ENCODE measurements around the gene FMO1. TPM values are rescaled to one million over a fixed set of nuclear protein-coding genes. Genes with fewer than 3 reads are reported as not detected.
A peak's percentile ranks its signal among the peaks of the same experiment; 100 is the strongest.

FMO1 gene
- total RNA-seq, 4 donors from 2014 or later = 0.77 to 14.1 (median 2.7) TPM

DNA sequence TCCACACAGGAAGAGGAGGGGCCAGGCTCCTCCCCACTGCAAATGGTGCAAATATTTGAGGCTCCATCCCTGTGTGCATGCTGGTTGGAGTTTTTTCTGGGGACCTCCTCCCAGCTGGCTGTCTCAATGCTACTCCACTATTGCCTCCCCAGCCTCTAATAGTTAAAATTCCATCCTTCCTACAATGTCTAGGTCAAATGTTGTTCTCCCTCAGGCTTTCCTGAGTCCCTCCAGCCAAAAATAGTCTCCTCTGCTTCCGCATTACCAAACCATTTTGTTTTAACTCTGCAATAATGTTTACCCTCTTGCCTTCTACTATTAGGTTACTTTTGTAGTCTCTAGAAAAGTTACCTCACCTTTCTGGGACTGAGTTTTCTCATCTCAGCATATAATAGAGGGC is 29.6 kb upstream of the FMO1 start:
- Histone ChIP-seq H3K27ac (no peak overlapping the region), H3K4me1 (no peaks in the 10 kb centered on the region), H3K4me3 (no peak overlapping the region), H3K36me3 (no peaks in the 10 kb centered on the region), H3K27me3 (no peaks in the 10 kb centered on the region), H3K9me3 (no peaks in the 10 kb centered on the region)
- no peak for TF ChIP-seq POLR2A (IDR thresholded peaks at IDR 0.05)
- TF ChIP-seq, protein P1, sequence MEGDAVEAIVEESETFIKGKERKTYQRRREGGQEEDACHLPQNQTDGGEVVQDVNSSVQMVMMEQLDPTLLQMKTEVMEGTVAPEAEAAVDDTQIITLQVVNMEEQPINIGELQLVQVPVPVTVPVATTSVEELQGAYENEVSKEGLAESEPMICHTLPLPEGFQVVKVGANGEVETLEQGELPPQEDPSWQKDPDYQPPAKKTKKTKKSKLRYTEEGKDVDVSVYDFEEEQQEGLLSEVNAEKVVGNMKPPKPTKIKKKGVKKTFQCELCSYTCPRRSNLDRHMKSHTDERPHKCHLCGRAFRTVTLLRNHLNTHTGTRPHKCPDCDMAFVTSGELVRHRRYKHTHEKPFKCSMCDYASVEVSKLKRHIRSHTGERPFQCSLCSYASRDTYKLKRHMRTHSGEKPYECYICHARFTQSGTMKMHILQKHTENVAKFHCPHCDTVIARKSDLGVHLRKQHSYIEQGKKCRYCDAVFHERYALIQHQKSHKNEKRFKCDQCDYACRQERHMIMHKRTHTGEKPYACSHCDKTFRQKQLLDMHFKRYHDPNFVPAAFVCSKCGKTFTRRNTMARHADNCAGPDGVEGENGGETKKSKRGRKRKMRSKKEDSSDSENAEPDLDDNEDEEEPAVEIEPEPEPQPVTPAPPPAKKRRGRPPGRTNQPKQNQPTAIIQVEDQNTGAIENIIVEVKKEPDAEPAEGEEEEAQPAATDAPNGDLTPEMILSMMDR (IDR thresholded peaks at IDR 0.05) = no peak
- DNase-seq = no peak
- intact Hi-C loops (cut with DNase I; ENCODE audit: low total_unique reads) = no loop called here

DNA sequence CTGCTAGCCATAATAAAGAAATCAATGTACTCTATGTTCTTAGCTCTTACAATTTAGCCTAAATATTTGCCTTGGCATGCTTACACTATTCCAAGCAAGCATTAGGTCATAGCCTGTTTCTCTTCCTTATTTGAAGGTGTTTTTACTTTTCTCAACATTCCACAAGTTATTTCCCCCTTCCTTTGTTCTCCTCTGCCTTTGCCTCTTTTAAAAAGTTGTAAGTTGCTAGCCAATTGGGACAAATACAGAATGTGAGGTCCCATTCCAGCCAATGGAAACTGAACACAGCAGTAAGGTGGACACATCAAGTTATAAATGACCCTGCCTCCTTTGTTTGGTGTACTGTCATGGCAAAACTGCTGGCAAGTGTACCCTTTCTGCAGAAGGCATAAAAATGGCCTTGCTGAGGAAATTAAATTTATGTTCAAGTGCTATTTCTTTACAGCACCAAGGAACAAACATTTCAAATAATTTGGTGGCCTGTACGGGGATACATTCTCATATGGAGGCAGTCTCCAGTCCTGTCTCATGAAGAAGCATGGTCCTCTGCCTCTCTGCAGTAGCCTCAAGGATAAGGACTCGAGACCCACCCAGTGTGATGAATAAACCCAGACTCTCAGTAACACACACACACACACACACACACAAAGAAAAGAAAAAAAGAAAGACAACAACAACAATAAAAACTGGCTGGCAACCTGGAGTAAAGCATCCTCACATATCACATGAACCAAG is 28.8 kb upstream of the FMO1 start:
- Histone ChIP-seq H3K36me3 (no peaks in the 10 kb centered on the region), H3K9me3 (no peaks in the 10 kb centered on the region), H3K4me1 (no peaks in the 10 kb centered on the region), H3K27ac (peak overlapping the region; percentile 66 to 70), H3K27me3 (no peaks in the 10 kb centered on the region), H3K4me3 (no peak overlapping the region)
- no peak for DNase-seq
- intact Hi-C loops (cut with DNase I; ENCODE audit: low total_unique reads) = no loop called here
- TF ChIP-seq POLR2A (IDR thresholded peaks at IDR 0.05) = no peak
- TF ChIP-seq, protein P1 (IDR thresholded peaks at IDR 0.05) = no peak

DNA sequence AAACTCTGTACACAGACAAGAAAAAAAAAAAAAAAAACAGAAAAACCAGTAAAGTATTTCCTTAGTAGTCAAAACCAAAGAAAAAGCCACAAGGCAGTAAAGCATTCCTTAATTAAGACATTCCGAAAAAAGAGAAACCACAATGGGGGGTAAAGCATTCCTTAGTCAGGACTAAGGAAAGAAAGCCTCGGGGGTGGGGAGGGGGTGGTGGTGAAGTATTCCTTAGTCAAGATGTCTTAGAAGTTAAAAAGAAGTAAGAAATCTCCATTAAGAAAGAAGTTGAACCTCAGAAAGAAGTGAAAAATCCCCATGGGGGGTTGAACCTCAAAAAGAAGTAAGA is 28.2 kb upstream of the FMO1 start:
- no peaks in the 10 kb centered on the region for H3K4me1 ChIP-seq
- peak overlapping the region; percentile 66 to 70 for H3K27ac ChIP-seq
- no peak overlapping the region for H3K4me3 ChIP-seq
- no peaks in the 10 kb centered on the region for H3K9me3 ChIP-seq
- TF ChIP-seq POLR2A (IDR thresholded peaks at IDR 0.05) = no peak
- TF ChIP-seq, protein P1 (IDR thresholded peaks at IDR 0.05) = no peak
- no peak for DNase-seq
- H3K36me3 ChIP-seq = no peaks in the 10 kb centered on the region
- intact Hi-C loops (cut with DNase I; ENCODE audit: low total_unique reads) = no loop called here
- no peaks in the 10 kb centered on the region for H3K27me3 ChIP-seq

DNA sequence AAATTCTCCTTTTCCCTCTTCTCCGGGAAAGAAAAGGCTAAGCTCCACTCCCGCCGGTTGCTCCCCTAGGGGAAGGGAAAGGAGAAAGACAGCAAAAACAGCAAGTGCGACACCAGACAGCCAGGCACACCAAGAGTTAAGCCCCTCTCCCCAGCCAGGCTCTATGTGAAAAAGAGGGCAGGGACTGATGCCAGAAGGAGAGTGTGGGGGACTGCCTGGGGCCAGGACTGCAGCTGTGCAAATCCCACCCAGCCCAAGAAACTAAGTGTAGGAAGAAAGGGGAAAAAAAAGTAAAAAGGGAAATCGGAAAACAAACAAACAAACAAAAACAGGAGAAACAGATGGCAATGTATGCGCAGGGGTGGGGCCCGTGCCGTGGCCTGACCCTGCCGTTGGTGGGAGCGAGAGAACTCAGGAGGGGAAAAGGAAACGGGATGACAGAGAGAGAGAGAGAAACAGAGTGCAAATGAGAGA is 27.7 kb upstream of the FMO1 start:
- no peak for DNase-seq
- intact Hi-C loops (cut with DNase I; ENCODE audit: low total_unique reads) = no loop called here
- Histone ChIP-seq H3K4me3 (no peak overlapping the region), H3K27me3 (no peaks in the 10 kb centered on the region), H3K9me3 (no peaks in the 10 kb centered on the region), H3K27ac (peak overlapping the region; percentile 66 to 70), H3K36me3 (no peaks in the 10 kb centered on the region), H3K4me1 (no peaks in the 10 kb centered on the region)
- TF ChIP-seq, protein P1 (IDR thresholded peaks at IDR 0.05) = no peak
- TF ChIP-seq POLR2A (IDR thresholded peaks at IDR 0.05) = no peak

DNA sequence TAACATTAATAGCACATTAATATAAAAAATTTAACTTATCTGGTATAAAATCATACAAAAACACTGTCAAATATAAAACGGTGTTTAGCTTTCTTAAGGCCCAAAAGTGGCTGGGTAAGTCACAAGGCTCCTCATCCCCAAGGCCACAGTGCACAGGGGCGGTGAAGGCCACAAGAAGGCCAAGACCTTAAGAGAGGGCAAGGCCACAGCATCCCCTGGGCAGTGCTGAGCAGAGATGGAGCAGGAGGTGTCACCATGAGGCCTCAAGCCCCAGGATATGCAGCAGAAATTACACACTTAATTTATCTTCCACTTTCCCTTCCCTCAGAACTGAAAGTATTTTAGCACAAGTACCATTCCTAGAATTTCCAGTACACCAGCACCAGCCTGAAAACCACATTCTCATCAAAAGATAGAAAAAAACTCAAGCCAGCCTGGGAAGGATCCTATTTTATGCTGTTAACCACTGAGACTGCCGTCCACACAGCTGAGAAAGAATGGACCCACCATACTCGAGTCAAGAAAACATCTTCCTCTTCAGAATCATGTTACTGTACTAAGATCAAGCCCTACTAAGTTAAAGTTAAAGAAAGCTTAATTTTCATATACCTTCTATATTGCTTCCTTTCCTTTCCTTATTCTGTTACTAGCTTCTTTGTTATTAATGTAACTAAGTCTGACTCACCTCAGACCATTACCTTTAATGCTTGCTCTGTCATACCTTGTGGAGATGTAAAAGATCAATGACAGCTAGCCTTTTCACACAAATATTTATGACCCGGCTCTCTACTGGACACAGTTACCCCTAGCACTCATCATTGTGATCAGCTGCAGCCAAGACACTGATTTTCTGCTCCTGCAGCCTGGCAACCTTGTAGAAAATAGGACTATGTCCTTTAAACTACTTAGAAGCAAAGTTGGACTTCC is 26.4 kb upstream of the FMO1 start:
- no peak for DNase-seq
- Histone ChIP-seq H3K9me3 (no peaks in the 10 kb centered on the region), H3K36me3 (no peaks in the 10 kb centered on the region), H3K4me1 (no peaks in the 10 kb centered on the region), H3K27me3 (no peaks in the 10 kb centered on the region), H3K27ac (peak overlapping the region; percentile 46 to 70), H3K4me3 (no peak overlapping the region)
- no peak for TF ChIP-seq POLR2A (IDR thresholded peaks at IDR 0.05)
- TF ChIP-seq, protein P1 (IDR thresholded peaks at IDR 0.05) = no peak
- intact Hi-C loops (cut with DNase I; ENCODE audit: low total_unique reads) = no loop called here

Data from uterus (tissue), 4 donors.